ENCODE data around the gene LYZL4. TPM values are rescaled to one million over a fixed set of nuclear protein-coding genes. Genes with fewer than 3 reads are reported as not detected.

Gene LYZL4
- total and polyA plus RNA-seq, 11 donors: not detected

DNA sequence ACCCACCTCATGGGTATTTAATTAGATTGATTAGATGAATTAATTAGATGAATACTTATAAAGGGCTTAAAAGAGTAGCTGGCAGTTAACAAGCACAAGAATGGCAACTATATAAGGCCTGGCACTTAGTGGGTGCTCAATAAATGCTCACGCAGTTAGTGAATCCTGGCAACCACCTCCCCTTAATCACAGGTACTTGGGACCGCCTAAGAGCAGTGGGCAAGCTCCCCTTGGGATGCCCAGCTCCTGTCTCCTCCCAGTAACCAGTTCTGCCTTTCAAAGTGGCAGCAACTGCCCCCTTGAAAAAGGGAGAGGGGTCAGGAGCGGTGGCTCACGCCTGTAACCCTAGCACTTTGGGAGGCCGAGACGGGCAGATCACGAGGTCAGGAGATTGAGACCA is 4.6 kb downstream of the LYZL4 start:
- intact Hi-C loops (cut with DNase I): no loop called here
- no peak overlapping the region for H3K4me3 ChIP-seq
- no peaks in the 10 kb centered on the region for H3K9me3 ChIP-seq
- no peak for DNase-seq
- TF ChIP-seq, protein P1, sequence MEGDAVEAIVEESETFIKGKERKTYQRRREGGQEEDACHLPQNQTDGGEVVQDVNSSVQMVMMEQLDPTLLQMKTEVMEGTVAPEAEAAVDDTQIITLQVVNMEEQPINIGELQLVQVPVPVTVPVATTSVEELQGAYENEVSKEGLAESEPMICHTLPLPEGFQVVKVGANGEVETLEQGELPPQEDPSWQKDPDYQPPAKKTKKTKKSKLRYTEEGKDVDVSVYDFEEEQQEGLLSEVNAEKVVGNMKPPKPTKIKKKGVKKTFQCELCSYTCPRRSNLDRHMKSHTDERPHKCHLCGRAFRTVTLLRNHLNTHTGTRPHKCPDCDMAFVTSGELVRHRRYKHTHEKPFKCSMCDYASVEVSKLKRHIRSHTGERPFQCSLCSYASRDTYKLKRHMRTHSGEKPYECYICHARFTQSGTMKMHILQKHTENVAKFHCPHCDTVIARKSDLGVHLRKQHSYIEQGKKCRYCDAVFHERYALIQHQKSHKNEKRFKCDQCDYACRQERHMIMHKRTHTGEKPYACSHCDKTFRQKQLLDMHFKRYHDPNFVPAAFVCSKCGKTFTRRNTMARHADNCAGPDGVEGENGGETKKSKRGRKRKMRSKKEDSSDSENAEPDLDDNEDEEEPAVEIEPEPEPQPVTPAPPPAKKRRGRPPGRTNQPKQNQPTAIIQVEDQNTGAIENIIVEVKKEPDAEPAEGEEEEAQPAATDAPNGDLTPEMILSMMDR (IDR thresholded peaks at IDR 0.05): no peak
- TF ChIP-seq POLR2A (IDR thresholded peaks at IDR 0.05): no peak
- 92 to 96% (median 95%) methylated on average over 7 of the region's 7 CpGs for WGBS, 4 donors
- no peak overlapping the region for H3K27ac ChIP-seq
- no peaks in the 10 kb centered on the region for H3K4me1 ChIP-seq
- peaks cover 0 to 4% (median 0%) of the 10 kb centered on the region in 9 donors for H3K27me3 ChIP-seq
- ATAC-seq: no peak
- no peaks in the 10 kb centered on the region for H3K36me3 ChIP-seq

DNA sequence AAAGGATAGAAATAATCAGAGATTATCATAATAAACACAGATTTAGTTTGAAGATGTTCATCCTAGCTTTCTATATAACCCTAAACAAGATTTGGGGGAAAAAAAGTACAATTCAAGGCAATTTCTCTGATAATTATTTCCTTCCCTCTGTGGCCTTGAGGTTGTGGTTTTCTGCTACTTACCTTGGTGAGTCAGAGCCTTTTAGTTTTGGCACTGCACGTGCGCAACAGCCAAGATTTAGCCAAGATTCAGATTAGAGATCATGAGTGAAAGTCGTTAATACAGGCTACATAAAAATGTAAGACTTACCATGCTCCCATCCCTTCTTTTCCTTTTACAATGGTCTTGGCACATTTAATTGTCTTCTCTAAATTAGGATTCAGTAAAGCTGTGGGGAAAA is 6.7 kb downstream of the LYZL4 start:
- TF ChIP-seq POLR2A (IDR thresholded peaks at IDR 0.05): no peak
- TF ChIP-seq, protein P1 (IDR thresholded peaks at IDR 0.05): no peak
- intact Hi-C loops (cut with DNase I): no loop called here
- WGBS, 4 donors: 76 to 84% (median 79%) methylated on average over 3 of the region's 3 CpGs

DNA sequence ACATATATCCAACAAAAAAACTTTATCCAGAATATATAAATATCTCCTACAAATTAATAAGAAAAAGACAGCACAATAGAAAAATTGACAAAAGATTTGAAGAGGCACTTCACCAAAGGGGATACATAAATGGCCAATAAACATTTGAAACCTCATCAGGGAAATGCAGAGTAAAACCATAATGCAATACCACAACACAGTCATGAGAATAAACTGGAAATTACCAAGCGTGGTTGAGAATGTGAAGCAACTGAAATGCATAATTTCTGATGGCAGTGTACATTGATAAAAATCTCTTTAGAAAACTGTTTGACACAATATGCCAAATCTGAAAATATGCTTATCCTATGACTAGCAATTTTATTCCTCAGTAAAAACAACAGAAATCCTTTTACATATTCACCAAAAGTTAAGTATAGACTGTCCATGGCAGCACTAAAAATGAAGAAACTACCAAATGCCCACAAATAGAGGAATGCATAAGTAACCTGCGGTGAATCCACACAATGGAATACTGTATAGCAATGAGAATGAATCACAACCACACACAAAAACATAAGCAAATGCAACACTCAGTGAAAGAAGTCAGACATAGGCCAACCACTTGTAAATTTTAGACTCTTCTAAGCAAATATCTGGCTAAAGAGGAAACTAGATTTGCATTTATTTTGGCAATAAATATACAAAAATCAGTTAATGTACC is 7.9 kb downstream of the LYZL4 start:
- DNase-seq (no peak), ATAC-seq (no peak)
- no peaks in the 10 kb centered on the region for H3K9me3 ChIP-seq
- no peaks in the 10 kb centered on the region for H3K27me3 ChIP-seq
- H3K4me3 ChIP-seq: no peak overlapping the region
- no peak overlapping the region for H3K27ac ChIP-seq
- no peaks in the 10 kb centered on the region for H3K36me3 ChIP-seq
- WGBS, 4 donors: 68 to 91% (median 90%) methylated on average over 2 of the region's 2 CpGs
- intact Hi-C loops (cut with DNase I): no loop called here
- TF ChIP-seq POLR2A (IDR thresholded peaks at IDR 0.05): no peak
- TF ChIP-seq, protein P1 (IDR thresholded peaks at IDR 0.05): no peak
- no peaks in the 10 kb centered on the region for H3K4me1 ChIP-seq

More for the DNA sequence above, 6.7 kb downstream of the LYZL4 start:
- no peaks in the 10 kb centered on the region for H3K36me3 ChIP-seq
- H3K4me3 ChIP-seq: no peak overlapping the region
- DNase-seq (no peak), ATAC-seq (no peak)
- H3K27ac ChIP-seq: no peak overlapping the region
- H3K9me3 ChIP-seq: no peaks in the 10 kb centered on the region
- no peaks in the 10 kb centered on the region for H3K4me1 ChIP-seq
- H3K27me3 ChIP-seq: peaks cover 0 to 4% (median 0%) of the 10 kb centered on the region in 9 donors

DNA sequence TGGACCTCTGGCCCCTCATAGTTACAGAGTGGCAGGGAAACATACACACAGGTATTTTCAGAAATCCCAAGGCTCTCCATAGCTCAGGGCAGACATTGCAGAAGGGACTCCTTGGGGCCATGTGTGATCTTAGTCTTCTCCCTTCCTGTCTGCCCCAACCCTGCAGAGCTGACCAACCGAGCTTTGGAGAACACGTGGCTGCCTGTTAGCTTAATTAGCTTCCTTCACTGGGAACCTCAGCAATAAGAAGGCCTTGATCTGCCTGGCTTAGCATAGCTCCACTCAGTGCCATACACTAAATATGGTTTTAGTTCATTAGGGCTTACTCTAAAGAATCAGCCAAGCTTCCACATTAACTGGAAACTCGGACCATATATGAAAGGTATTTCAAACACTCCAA is 12.3 kb downstream of the LYZL4 start:
- Histone ChIP-seq H3K4me3 (no peak overlapping the region), H3K27me3 (peaks cover 0 to 4% (median 0%) of the 10 kb centered on the region in 9 donors), H3K9me3 (no peaks in the 10 kb centered on the region), H3K4me1 (no peaks in the 10 kb centered on the region), H3K36me3 (no peaks in the 10 kb centered on the region), H3K27ac (no peak overlapping the region)
- TF ChIP-seq, protein P1 (IDR thresholded peaks at IDR 0.05): no peak
- no peak for TF ChIP-seq POLR2A (IDR thresholded peaks at IDR 0.05)
- intact Hi-C loops (cut with DNase I): no loop called here
- ATAC-seq (no peak), DNase-seq (no peak)
- WGBS, 4 donors: 69 to 85% (median 73%) methylated on average over 3 of the region's 3 CpGs

Data from heart left ventricle (tissue), 16 donors.